ENCODE data around the gene SLC2A10. TPM values are rescaled to one million over a fixed set of nuclear protein-coding genes. Genes with fewer than 3 reads are reported as not detected.

SLC2A10 gene
- total RNA-seq, 1 experiment from 2014 or later: not detected

GRCh38 chr20:46663531-46663930, 45.9 kb upstream of the SLC2A10 start:
- TF ChIP-seq EZH2 (IDR thresholded peaks at IDR 0.05; ENCODE audit: borderline replicate concordance, low read depth, low read length, poor library complexity, severe bottlenecking) (no peak), CTCF (conservative IDR thresholded peaks at IDR 0.05; ENCODE audit: low read depth, low read length) (no peak)
- POLR2A ChIA-PET (ENCODE audit: low non-redundant PET): no interaction called here

DNA sequence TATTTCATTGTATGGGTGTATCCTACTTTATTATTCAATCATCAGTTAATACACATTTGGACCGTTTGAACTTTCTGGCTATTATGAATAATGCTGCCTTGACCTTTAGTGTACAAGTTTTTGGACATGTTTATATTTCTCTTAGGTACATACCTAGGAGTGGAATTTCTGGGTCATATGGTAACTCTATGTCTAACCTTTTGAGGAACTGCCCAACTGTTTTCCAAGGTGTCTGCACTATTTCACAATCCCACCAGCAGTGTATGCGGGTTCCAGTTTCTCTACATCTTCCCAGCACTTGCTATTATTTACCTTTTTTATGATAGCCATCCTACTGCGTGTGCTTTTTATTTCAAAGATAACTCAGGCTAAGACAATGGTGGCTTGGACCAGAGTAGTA, 43.8 kb upstream of the SLC2A10 start:
- BruUV-seq (replicated peaks): no TSS peak
- ChIA-PET POLR2A (ENCODE audit: low non-redundant PET) (no interaction called here), CTCF (no interaction called here)
- no peak overlapping the region for H3K27ac ChIP-seq (ENCODE audit: low read depth, low read length, poor library complexity, severe bottlenecking)
- no peak overlapping the region for H3K4me3 ChIP-seq (ENCODE audit: low read depth, low read length, poor library complexity, severe bottlenecking)
- TF ChIP-seq EZH2 (IDR thresholded peaks at IDR 0.05; ENCODE audit: borderline replicate concordance, low read depth, low read length, poor library complexity, severe bottlenecking) (no peak), CTCF (conservative IDR thresholded peaks at IDR 0.05; ENCODE audit: low read depth, low read length) (no peak)
- no peak for DNase-seq (ENCODE audit: low spot score)
- H3K27me3 ChIP-seq (replicated peaks; ENCODE audit: insufficient read depth, low read depth, low read length, poor library complexity): no peaks in the 10 kb centered on the region
- H3K4me1 ChIP-seq (ENCODE audit: insufficient read depth, low read length, poor library complexity, severe bottlenecking): no peaks in the 10 kb centered on the region
- intact Hi-C loops (cut with micrococcal nuclease; ENCODE audit: unreplicated experiment): no loop called here
- H3K36me3 ChIP-seq (ENCODE audit: insufficient read depth, low read length, poor library complexity, severe bottlenecking): no peaks in the 10 kb centered on the region
- H3K9me3 ChIP-seq (ENCODE audit: low read depth, low read length, poor library complexity, severe bottlenecking): peaks cover 2% of the 10 kb centered on the region

More at GRCh38 chr20:46663531-46663930, 45.9 kb upstream of the SLC2A10 start:
- Histone ChIP-seq H3K36me3 (ENCODE audit: insufficient read depth, low read length, poor library complexity, severe bottlenecking) (no peaks in the 10 kb centered on the region), H3K9me3 (ENCODE audit: low read depth, low read length, poor library complexity, severe bottlenecking) (no peaks in the 10 kb centered on the region), H3K27me3 (replicated peaks; ENCODE audit: insufficient read depth, low read depth, low read length, poor library complexity) (no peaks in the 10 kb centered on the region), H3K4me1 (ENCODE audit: insufficient read depth, low read length, poor library complexity, severe bottlenecking) (no peaks in the 10 kb centered on the region), H3K27ac (ENCODE audit: low read depth, low read length, poor library complexity, severe bottlenecking) (no peak overlapping the region), H3K4me3 (ENCODE audit: low read depth, low read length, poor library complexity, severe bottlenecking) (no peak overlapping the region)
- no TSS peak for BruUV-seq (replicated peaks)
- intact Hi-C loops (cut with micrococcal nuclease; ENCODE audit: unreplicated experiment): no loop called here
- DNase-seq (ENCODE audit: low spot score): no peak
- CTCF ChIA-PET: no interaction called here

- TF ChIP-seq CTCF (conservative IDR thresholded peaks at IDR 0.05; ENCODE audit: low read depth, low read length) (no peak), EZH2 (IDR thresholded peaks at IDR 0.05; ENCODE audit: borderline replicate concordance, low read depth, low read length, poor library complexity, severe bottlenecking) (no peak)
- BruUV-seq (replicated peaks): no TSS peak
- intact Hi-C loops (cut with micrococcal nuclease; ENCODE audit: unreplicated experiment): no loop called here
- CTCF ChIA-PET: no interaction called here
- DNase-seq (ENCODE audit: low spot score): no peak
- Histone ChIP-seq H3K9me3 (ENCODE audit: low read depth, low read length, poor library complexity, severe bottlenecking) (peaks cover 6% of the 10 kb centered on the region), H3K36me3 (ENCODE audit: insufficient read depth, low read length, poor library complexity, severe bottlenecking) (no peaks in the 10 kb centered on the region), H3K4me3 (ENCODE audit: low read depth, low read length, poor library complexity, severe bottlenecking) (no peak overlapping the region), H3K27me3 (replicated peaks; ENCODE audit: insufficient read depth, low read depth, low read length, poor library complexity) (no peaks in the 10 kb centered on the region), H3K4me1 (ENCODE audit: insufficient read depth, low read length, poor library complexity, severe bottlenecking) (no peaks in the 10 kb centered on the region), H3K27ac (ENCODE audit: low read depth, low read length, poor library complexity, severe bottlenecking) (no peak overlapping the region)
- POLR2A ChIA-PET (ENCODE audit: low non-redundant PET): no interaction called here
Observed at GRCh38 chr20:46666306-46666705, 43.1 kb upstream of the SLC2A10 start.
